GM12872 (cell line): ENCODE measurements around the gene UTP4.

Source experiments
- TF ChIP-seq, protein P1 (sequence below): IDR thresholded peaks from 3 replicates; pipeline ENCODE4 v1.5.1; 2011; ENCODE audit warnings: low read depth, mild to moderate bottlenecking, low read length, moderate library complexity; ENCODE audit not compliant: insufficient read depth

Gene UTP4

DNA sequence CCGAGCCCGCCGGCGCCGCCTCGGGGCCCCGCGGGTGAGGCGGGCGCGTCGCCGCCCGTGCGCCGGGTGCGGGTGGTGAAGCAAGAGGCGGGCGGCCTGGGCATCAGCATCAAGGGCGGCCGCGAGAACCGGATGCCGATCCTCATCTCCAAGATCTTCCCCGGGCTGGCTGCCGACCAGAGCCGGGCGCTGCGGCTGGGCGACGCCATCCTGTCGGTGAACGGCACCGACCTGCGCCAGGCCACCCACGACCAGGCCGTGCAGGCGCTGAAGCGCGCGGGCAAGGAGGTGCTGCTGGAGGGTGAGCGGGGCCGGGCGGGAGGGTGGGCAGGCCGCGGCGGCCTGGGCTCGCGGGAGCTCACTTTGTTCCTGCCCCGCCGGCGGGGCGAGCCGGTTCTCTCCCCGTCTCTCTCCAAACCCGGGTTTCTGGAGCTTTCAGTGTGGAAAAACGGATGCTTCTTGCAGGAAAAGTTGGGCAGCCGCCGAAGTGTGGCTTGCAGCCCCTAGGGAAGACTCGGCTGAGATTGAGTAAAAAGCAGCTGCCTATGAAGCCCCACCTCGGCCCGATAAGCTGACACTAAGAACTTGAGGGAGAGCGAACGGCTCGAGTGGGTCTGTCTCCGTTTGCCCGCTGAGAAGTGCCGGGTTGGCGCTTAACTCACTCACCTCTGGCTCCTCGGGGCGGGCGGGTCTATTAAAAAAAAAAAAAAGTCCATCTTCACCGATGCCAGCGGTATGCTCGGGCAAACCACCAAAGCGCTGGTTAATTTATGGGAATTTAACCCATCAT is 55.2 kb downstream of the UTP4 start:
- TF ChIP-seq, protein P1, sequence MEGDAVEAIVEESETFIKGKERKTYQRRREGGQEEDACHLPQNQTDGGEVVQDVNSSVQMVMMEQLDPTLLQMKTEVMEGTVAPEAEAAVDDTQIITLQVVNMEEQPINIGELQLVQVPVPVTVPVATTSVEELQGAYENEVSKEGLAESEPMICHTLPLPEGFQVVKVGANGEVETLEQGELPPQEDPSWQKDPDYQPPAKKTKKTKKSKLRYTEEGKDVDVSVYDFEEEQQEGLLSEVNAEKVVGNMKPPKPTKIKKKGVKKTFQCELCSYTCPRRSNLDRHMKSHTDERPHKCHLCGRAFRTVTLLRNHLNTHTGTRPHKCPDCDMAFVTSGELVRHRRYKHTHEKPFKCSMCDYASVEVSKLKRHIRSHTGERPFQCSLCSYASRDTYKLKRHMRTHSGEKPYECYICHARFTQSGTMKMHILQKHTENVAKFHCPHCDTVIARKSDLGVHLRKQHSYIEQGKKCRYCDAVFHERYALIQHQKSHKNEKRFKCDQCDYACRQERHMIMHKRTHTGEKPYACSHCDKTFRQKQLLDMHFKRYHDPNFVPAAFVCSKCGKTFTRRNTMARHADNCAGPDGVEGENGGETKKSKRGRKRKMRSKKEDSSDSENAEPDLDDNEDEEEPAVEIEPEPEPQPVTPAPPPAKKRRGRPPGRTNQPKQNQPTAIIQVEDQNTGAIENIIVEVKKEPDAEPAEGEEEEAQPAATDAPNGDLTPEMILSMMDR = no peak

DNA sequence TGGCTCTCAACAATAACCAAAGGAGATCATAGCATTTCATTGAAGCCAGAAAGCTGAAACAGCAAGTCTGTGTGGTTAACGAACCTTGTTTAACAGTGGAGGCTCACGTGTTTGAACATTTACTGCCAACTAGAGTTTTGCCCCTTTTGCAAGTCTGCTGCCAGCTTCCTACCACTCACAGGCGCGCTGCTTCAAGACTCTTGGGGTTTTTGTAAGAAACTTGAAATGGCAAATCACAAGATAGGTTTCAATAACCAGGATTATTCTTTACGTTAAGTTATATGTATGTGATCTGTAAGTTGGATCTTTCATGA is 55.7 kb downstream of the UTP4 start:
- TF ChIP-seq, protein P1 = no peak

DNA sequence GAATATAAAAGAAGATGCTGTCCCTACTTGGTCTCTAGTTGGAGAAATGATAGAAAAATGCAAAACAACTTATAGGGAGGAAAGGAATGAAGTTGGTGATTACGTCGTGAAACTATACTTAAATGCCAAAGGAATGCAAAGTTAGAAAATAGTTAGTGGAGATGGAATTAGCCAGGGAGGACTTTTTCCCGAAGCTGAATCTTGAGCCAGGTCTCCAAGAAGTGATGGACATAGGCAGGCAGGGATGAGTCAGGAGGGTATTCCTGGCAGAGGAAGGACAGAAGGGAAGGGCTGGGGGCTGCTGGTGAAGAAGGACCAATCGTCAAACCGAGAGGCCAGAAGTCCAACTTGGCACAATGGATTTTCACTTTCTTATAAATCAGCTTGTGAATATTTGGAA is 56.3 kb downstream of the UTP4 start:
- TF ChIP-seq, protein P1 = no peak

DNA sequence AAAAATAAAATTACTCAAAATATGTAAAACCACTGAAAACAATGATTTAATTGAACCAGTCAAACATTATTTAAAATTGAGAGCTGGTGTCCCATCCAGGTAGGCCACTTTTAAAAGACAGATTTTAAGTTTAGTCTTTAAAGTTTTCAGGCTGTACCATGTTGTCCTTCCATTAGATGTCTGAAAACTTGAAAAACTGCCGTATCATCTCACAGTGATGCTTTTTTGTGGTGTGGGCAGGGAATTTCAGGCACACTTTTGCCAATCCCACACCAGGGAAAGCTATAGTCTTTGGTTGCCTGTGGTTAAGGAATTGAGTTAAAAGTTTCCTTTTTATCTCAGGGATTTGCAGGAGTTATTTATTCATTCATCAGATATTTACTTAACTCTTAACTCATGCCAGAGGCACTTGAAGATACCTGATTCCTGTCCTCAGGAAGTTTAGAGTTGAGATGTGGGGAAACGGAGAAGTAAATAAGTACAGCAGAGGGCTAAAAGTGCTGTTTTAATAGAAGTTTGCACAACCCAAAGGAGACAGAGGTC is 57.7 kb downstream of the UTP4 start:
- TF ChIP-seq, protein P1 = no peak

DNA sequence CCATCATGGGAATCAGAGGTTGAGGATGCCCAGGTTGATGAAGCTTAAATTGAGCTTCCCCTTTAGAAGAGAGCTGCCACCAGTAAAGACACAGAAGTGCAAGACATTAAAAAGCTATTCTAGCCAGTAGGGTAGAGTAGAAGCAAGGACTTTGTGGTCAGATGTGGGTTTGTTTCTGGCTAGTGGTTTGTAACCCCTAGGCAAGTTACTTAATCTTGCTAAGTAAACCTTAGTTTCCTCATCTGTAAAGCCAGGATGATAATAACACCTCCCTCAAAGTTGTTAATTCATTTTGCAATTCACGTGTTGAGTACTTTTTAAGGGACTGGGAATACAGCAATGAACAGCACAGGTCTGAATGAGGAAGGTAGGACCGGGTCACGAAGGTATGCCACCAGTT is 58.1 kb downstream of the UTP4 start:
- TF ChIP-seq, protein P1 = no peak

DNA sequence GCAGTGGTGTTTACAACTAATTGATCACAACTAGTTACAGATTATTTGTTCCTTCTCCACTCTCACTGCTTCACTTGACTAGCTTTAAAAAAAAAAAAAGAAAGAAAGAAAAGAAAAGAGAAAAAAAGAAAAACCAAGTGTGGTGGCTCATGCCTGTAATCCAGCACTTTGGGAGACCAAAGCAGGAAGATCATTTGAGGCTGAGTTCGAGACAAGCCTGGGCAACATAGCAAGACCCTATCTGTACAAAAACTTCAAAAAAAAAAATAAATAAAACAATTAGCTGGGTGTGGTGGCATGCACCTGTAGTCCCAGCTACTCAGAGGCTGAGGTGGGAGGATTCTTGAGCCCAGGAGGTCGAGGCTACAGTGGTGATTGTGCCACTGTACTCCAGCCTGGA is 58.7 kb downstream of the UTP4 start:
- TF ChIP-seq, protein P1 = no peak

DNA sequence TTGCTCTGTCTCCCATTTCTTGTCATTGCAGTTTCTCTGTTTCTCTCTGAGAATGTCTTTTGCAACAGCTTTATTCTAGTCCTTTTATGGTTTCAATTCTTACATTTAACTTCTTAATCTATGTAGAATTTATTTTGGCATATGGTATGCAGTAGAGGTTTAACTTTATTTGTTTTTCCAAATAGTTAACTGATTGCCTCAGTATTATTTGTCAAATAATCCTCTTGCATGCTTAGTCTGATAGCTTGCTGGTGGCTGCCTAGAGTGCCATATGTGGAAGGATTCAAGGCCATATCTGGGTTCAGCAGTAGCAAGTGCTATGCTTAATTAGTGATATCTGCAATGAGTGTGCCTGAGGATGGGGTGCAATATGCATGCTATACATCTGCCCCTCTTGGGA is 61.4 kb downstream of the UTP4 start:
- TF ChIP-seq, protein P1 = no peak
